ENCODE results near the gene GBA2.

The GBA2 gene

GRCh38 chr9:35763803-35764202 lies 14.8 kb upstream of the GBA2 start:
- DNase-seq, result no peak

GRCh38 chr9:35763181-35763580 lies 14.2 kb upstream of the GBA2 start:
- no peak for DNase-seq

GRCh38 chr9:35760651-35761050 lies 11.6 kb upstream of the GBA2 start:
- no peak for DNase-seq

GRCh38 chr9:35759795-35760194 lies 10.8 kb upstream of the GBA2 start:
- no peak for DNase-seq

GRCh38 chr9:35758475-35759050 lies 9.5 kb upstream of the GBA2 start:
- no peak for DNase-seq

GRCh38 chr9:35757892-35758275 lies 8.9 kb upstream of the GBA2 start:
- DNase-seq, result no peak

GRCh38 chr9:35757226-35757891 lies 8.3 kb upstream of the GBA2 start:
- DNase-seq, result no peak

- peak; percentile 39 to 73 (median 64) for DNase-seq
Observed at GRCh38 chr9:35756275-35757225, 7.5 kb upstream of the GBA2 start.

GRCh38 chr9:35755071-35755470 lies 6.0 kb upstream of the GBA2 start:
- DNase-seq, result no peak

- no peak for DNase-seq
Observed at GRCh38 chr9:35754264-35754663, 5.2 kb upstream of the GBA2 start, which contains the start of gene MSMP. Gene MSMP, minus strand, starts transcription at chr9:35754276. Its CDS starts 147 bp downstream, at chr9:35754129.

GRCh38 chr9:35753466-35753865 lies 4.4 kb upstream of the GBA2 start:
- no peak for DNase-seq

GRCh38 chr9:35750256-35750531 lies 1.2 kb upstream of the GBA2 start:
- no peak for DNase-seq

- DNase-seq, result peak in 1 of 4 experiments; percentile 24
Observed at GRCh38 chr9:35749515-35750255, 657 bp upstream of the GBA2 start.

GRCh38 chr9:35748242-35748857 lies 678 bp downstream of the GBA2 start:
- no peak for DNase-seq

- no peak for DNase-seq
Observed at GRCh38 chr9:35746583-35746982, 2.4 kb downstream of the GBA2 start.

GRCh38 chr9:35745569-35745968 lies 3.5 kb downstream of the GBA2 start:
- no peak for DNase-seq

- no peak for DNase-seq
Observed at GRCh38 chr9:35743880-35744518, 5.0 kb downstream of the GBA2 start.

GRCh38 chr9:35743452-35743851 lies 5.6 kb downstream of the GBA2 start:
- no peak for DNase-seq

GRCh38 chr9:35741740-35742139 lies 7.3 kb downstream of the GBA2 start:
- no peak for DNase-seq

GRCh38 chr9:35740243-35740642 lies 8.8 kb downstream of the GBA2 start:
- DNase-seq, result no peak

GRCh38 chr9:35738924-35739323 lies 10.1 kb downstream of the GBA2 start:
- no peak for DNase-seq

- DNase-seq, result no peak
Observed at GRCh38 chr9:35738186-35738585, 10.8 kb downstream of the GBA2 start.

All from activated naive CD4-positive, alpha-beta T cell (primary cell).